Measurements from ENCODE around the gene SLC25A43. TPM values are rescaled to one million over a fixed set of nuclear protein-coding genes. Genes with fewer than 3 reads are reported as not detected.
A peak's percentile ranks its signal among the peaks of the same experiment; 100 is the strongest.
"Not testable (repeated sequence)": the region's sequence is repeated elsewhere in the genome, so short reads cannot be mapped to it uniquely, and the experiment has no call there.

The SLC25A43 gene
- total and polyA plus RNA-seq, 2 experiments from 2014 or later, result 8.7 to 8.9 TPM

- not testable (repeated sequence) for ATAC-seq; H3K36me3 ChIP-seq (ENCODE audit: insufficient read depth); DNase-seq (ENCODE audit: low spot score); H4K20me1 ChIP-seq (replicated peaks; ENCODE audit: insufficient read depth); H3K4me1 Mint-ChIP-seq; H3K9me2 ChIP-seq (ENCODE audit: insufficient read depth); H3K27me3 ChIP-seq (ENCODE audit: insufficient read depth); H3K27ac Mint-ChIP-seq; H3K4me1 ChIP-seq (ENCODE audit: insufficient read depth); H3K27ac ChIP-seq (ENCODE audit: low read depth); H3K27me3 Mint-ChIP-seq (ENCODE audit: insufficient read depth, low read depth, poor library complexity); H3K4me3 Mint-ChIP-seq; H2AFZ ChIP-seq; H3K9me3 Mint-ChIP-seq; H3K79me2 ChIP-seq (replicated peaks; ENCODE audit: insufficient read depth); H3K4me2 ChIP-seq; H3K36me3 Mint-ChIP-seq (ENCODE audit: low read depth); H3F3A ChIP-seq (replicated peaks; ENCODE audit: low read depth); H3K4me3 ChIP-seq
These were observed 94.8 kb downstream of the SLC25A43 start for GRCh38 chrX:119493851-119494495.

- Histone ChIP-seq H3K9me2 (ENCODE audit: insufficient read depth) (no peaks in the 10 kb centered on the region), H3K36me3 (ENCODE audit: insufficient read depth) (no peaks in the 10 kb centered on the region), H3K79me2 (replicated peaks; ENCODE audit: insufficient read depth) (no peaks in the 10 kb centered on the region), H4K20me1 (replicated peaks; ENCODE audit: insufficient read depth) (no peaks in the 10 kb centered on the region), H3K4me1 (ENCODE audit: insufficient read depth) (no peaks in the 10 kb centered on the region), H3F3A (replicated peaks; ENCODE audit: low read depth) (no peaks in the 10 kb centered on the region), H3K27me3 (ENCODE audit: insufficient read depth) (no peaks in the 10 kb centered on the region), H3K4me3 (no peak overlapping the region), H3K4me2 (no peak overlapping the region), H3K27ac (ENCODE audit: low read depth) (no peak overlapping the region), H2AFZ (no peak overlapping the region)
- H3K9me3 Mint-ChIP-seq, result no peaks in the 10 kb centered on the region
- H3K27me3 Mint-ChIP-seq (ENCODE audit: insufficient read depth, low read depth, poor library complexity), result peaks cover 8% of the 10 kb centered on the region
- no peaks in the 10 kb centered on the region; the same call in 2 of the 3 replicates for H3K4me1 Mint-ChIP-seq
- DNase-seq (ENCODE audit: low spot score), result no peak
- no peaks in the 10 kb centered on the region for H3K36me3 Mint-ChIP-seq (ENCODE audit: low read depth)
- peak; percentile 51 for ATAC-seq
- H3K27ac Mint-ChIP-seq, result no peak overlapping the region
- H3K4me3 Mint-ChIP-seq, result no peak overlapping the region
- TF ChIP-seq REST (IDR thresholded peaks at IDR 0.05; ENCODE audit: unreplicated experiment), result no peak
- TF ChIP-seq ZNF331 (CRISPR knock-in tag; IDR thresholded peaks at IDR 0.05; ENCODE audit: low read depth), result no peak
- TF ChIP-seq CTCF (conservative IDR thresholded peaks at IDR 0.05; ENCODE audit: low read depth in 2 of 2), result no peak
- TF ChIP-seq ETS1 (IDR thresholded peaks at IDR 0.05), result no peak
- TF ChIP-seq CREB1 (CRISPR knock-in tag; IDR thresholded peaks at IDR 0.05; ENCODE audit: low read depth), result no peak
- TF ChIP-seq EZH2phosphoT487 (IDR thresholded peaks at IDR 0.05; ENCODE audit: unreplicated experiment), result no peak
- TF ChIP-seq ZNF114 (CRISPR knock-in tag; IDR thresholded peaks at IDR 0.05), result no peak
- TF ChIP-seq EZH2 (IDR thresholded peaks at IDR 0.05; ENCODE audit: low read depth, unreplicated experiment), result no peak
- TF ChIP-seq POLR2AphosphoS5 (IDR thresholded peaks at IDR 0.05; ENCODE audit: low read depth), result no peak
- no peak for TF ChIP-seq NANOG (IDR thresholded peaks at IDR 0.05; ENCODE audit: borderline replicate concordance)
These were observed 96.9 kb downstream of the SLC25A43 start for GRCh38 chrX:119495734-119496726.
